ENCODE measurements around the gene EXOC1.

The EXOC1 gene

GRCh38 chr4:55849724-55850123 is 3.7 kb upstream of the EXOC1 start:
- H3K9me3 ChIP-seq (ENCODE audit: insufficient read depth, low read depth, low read length): no peaks in the 10 kb centered on the region
- H3K9me2 ChIP-seq (replicated peaks; ENCODE audit: low read depth, low read length): peaks cover 6% of the 10 kb centered on the region; the same call in 1 of the 2 replicates
- H3K79me2 ChIP-seq (ENCODE audit: insufficient read depth, low read length): peaks cover 10% of the 10 kb centered on the region
- no peak overlapping the region for H3K4me3 ChIP-seq (ENCODE audit: low read length, poor library complexity, severe bottlenecking)
- H3K27me3 ChIP-seq (ENCODE audit: insufficient read depth, low read length, poor library complexity, severe bottlenecking): peaks cover 52% of the 10 kb centered on the region
- no peaks in the 10 kb centered on the region for H3K36me3 ChIP-seq (ENCODE audit: insufficient read depth, low read length)
- peaks cover 10% of the 10 kb centered on the region for H3K4me1 ChIP-seq (ENCODE audit: insufficient read depth, low read length, poor library complexity, severe bottlenecking)
- H3K4me2 ChIP-seq (ENCODE audit: low read depth, low read length, poor library complexity, severe bottlenecking): no peak overlapping the region
- TF ChIP-seq CTCF (conservative IDR thresholded peaks at IDR 0.05; ENCODE audit: low read length) (no peak), EZH2phosphoT487 (IDR thresholded peaks at IDR 0.05; ENCODE audit: borderline replicate concordance) (no peak)
- no peak overlapping the region for H2AFZ ChIP-seq (ENCODE audit: low read length)
- no peaks in the 10 kb centered on the region for H3F3A ChIP-seq (ENCODE audit: low read depth)
- H4K20me1 ChIP-seq (ENCODE audit: insufficient read depth, low read length, poor library complexity, severe bottlenecking): no peaks in the 10 kb centered on the region
- no peak overlapping the region for H3K9ac ChIP-seq (ENCODE audit: low read depth, low read length, poor library complexity, severe bottlenecking)

GRCh38 chr4:55851885-55852284 is 1.6 kb upstream of the EXOC1 start:
- Histone ChIP-seq H2AFZ (ENCODE audit: low read length) (no peak overlapping the region), H3K4me2 (ENCODE audit: low read depth, low read length, poor library complexity, severe bottlenecking) (no peak overlapping the region), H3K79me2 (ENCODE audit: insufficient read depth, low read length) (peaks cover 25% of the 10 kb centered on the region), H3K9me2 (replicated peaks; ENCODE audit: low read depth, low read length) (peaks cover 6% of the 10 kb centered on the region; the same call in 1 of the 2 replicates), H4K20me1 (ENCODE audit: insufficient read depth, low read length, poor library complexity, severe bottlenecking) (no peaks in the 10 kb centered on the region), H3K36me3 (ENCODE audit: insufficient read depth, low read length) (no peaks in the 10 kb centered on the region), H3K27me3 (ENCODE audit: insufficient read depth, low read length, poor library complexity, severe bottlenecking) (peaks cover 52% of the 10 kb centered on the region), H3K4me1 (ENCODE audit: insufficient read depth, low read length, poor library complexity, severe bottlenecking) (peaks cover 25% of the 10 kb centered on the region), H3K9ac (ENCODE audit: low read depth, low read length, poor library complexity, severe bottlenecking) (no peak overlapping the region), H3K9me3 (ENCODE audit: insufficient read depth, low read depth, low read length) (no peaks in the 10 kb centered on the region), H3K4me3 (ENCODE audit: low read length, poor library complexity, severe bottlenecking) (no peak overlapping the region), H3F3A (ENCODE audit: low read depth) (no peaks in the 10 kb centered on the region)
- TF ChIP-seq EZH2phosphoT487 (IDR thresholded peaks at IDR 0.05; ENCODE audit: borderline replicate concordance) (no peak), CTCF (conservative IDR thresholded peaks at IDR 0.05; ENCODE audit: low read length) (no peak)

DNA sequence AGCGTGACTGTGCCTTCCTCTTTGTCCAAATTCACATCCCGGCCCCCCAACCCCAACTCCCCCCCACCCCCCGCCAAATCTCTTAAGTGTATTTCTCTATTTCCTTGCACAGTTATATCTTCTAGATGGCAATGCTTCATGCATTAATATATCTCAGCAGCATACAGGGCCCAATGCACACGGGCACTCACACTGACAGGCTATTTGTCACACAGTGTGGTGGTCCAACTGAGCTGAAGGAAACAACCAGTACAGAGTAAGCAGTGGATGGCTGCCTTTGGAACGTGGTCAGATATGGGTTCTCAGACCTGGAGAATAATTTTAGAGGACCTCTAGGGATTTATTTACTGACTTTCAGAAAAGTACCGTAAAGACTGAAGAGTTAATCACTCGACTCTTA is 681 bp downstream of the EXOC1 start:
- H3K4me2 ChIP-seq (ENCODE audit: low read depth, low read length, poor library complexity, severe bottlenecking): peak overlapping the region; percentile 88
- H4K20me1 ChIP-seq (ENCODE audit: insufficient read depth, low read length, poor library complexity, severe bottlenecking): no peaks in the 10 kb centered on the region
- no peaks in the 10 kb centered on the region for H3F3A ChIP-seq (ENCODE audit: low read depth)
- H2AFZ ChIP-seq (ENCODE audit: low read length): peak overlapping the region; percentile 98
- TF ChIP-seq EZH2phosphoT487 (IDR thresholded peaks at IDR 0.05; ENCODE audit: borderline replicate concordance): no peak
- no peak for TF ChIP-seq CTCF (conservative IDR thresholded peaks at IDR 0.05; ENCODE audit: low read length)
- peaks cover 25% of the 10 kb centered on the region for H3K79me2 ChIP-seq (ENCODE audit: insufficient read depth, low read length)
- peak overlapping the region; percentile 92 for H3K4me3 ChIP-seq (ENCODE audit: low read length, poor library complexity, severe bottlenecking)
- H3K27me3 ChIP-seq (ENCODE audit: insufficient read depth, low read length, poor library complexity, severe bottlenecking): peaks cover 42% of the 10 kb centered on the region
- peak overlapping the region; percentile 89 for H3K9ac ChIP-seq (ENCODE audit: low read depth, low read length, poor library complexity, severe bottlenecking)
- H3K36me3 ChIP-seq (ENCODE audit: insufficient read depth, low read length): no peaks in the 10 kb centered on the region
- H3K9me2 ChIP-seq (replicated peaks; ENCODE audit: low read depth, low read length): peaks cover 6% of the 10 kb centered on the region; the same call in 1 of the 2 replicates
- peaks cover 25% of the 10 kb centered on the region for H3K4me1 ChIP-seq (ENCODE audit: insufficient read depth, low read length, poor library complexity, severe bottlenecking)
- H3K9me3 ChIP-seq (ENCODE audit: insufficient read depth, low read depth, low read length): 0 out of 2 replicates have a peak, but pooled peaks cover 6% of the 10 kb centered on the region
